H1 (cell line): ENCODE measurements around the gene POLA2. TPM values are rescaled to one million over a fixed set of nuclear protein-coding genes. Genes with fewer than 3 reads are reported as not detected.

ENCODE experiments used
- CTCF ChIA-PET: fragments of 300-600 bp; sonication (Branson Sonifier 250); formaldehyde crosslinking; loops from one replicate; lab custom pipeline; 2021; ENCODE audit not compliant: partially characterized antibody; lab: Charles Lee
- POLR2A ChIA-PET: fragments of 300-600 bp; sonication (Branson Sonifier 250); formaldehyde crosslinking; loops from one replicate; lab custom pipeline; 2021; ENCODE audit warnings: inconsistent platforms; ENCODE audit not compliant: partially characterized antibody; lab: Charles Lee
- DNase-seq, 2 experiments: peaks; one replicate each; pipeline versions ENCODE4 v3.0.0 to v3.0.0-alpha.2; 2010 to 2022; ENCODE audit warnings: low spot score in 2 of 2, low read depth in 1 of 2, mixed read lengths in 1 of 2
- FAIRE-seq: peaks from 2 replicates; lab custom pipeline; 2011; peaks lifted over from hg19 to GRCh38; lab: Jason Lieb, UNC
- H2AFZ ChIP-seq: 2 replicates; pipeline ENCODE4 v1.8.1; 2012; ENCODE audit warnings: low read length, inconsistent platforms
- H2AK5ac ChIP-seq: 2 replicates; pipeline ENCODE4 v1.6.1; 2013; ENCODE audit warnings: low read depth, low read length
- H2BK120ac ChIP-seq: replicated peaks from 2 replicates; pipeline ENCODE3; 2013; ENCODE audit warnings: low read depth, low read length, inconsistent platforms
- H2BK12ac ChIP-seq: 2 replicates; pipeline ENCODE4 v1.6.1; 2013; ENCODE audit warnings: low read depth, low read length
- H2BK15ac ChIP-seq: 2 replicates; pipeline ENCODE4 v1.6.1; 2013; ENCODE audit warnings: low read length
- H2BK20ac ChIP-seq: 2 replicates; pipeline ENCODE4 v1.6.1; 2013; ENCODE audit warnings: low read length
- H2BK5ac ChIP-seq: 2 replicates; pipeline ENCODE4 v1.6.1; 2013; ENCODE audit warnings: low read depth, low read length
- H3K14ac ChIP-seq: 2 replicates; pipeline ENCODE4 v1.6.1; 2013; ENCODE audit warnings: inconsistent platforms; ENCODE audit not compliant: insufficient read length
- H3K18ac ChIP-seq: 2 replicates; pipeline ENCODE4 v1.6.1; 2013; ENCODE audit warnings: low read length; ENCODE audit errors: extremely low read depth
- H3K23ac ChIP-seq: 2 replicates; pipeline ENCODE4 v1.6.1; 2013; ENCODE audit warnings: inconsistent platforms; ENCODE audit not compliant: insufficient read length
- H3K23me2 ChIP-seq: 2 replicates; pipeline ENCODE4 v1.6.1; 2013; ENCODE audit warnings: low read depth, low read length
- H3K27ac ChIP-seq: 2 replicates; pipeline ENCODE4 v1.6.1; 2011; ENCODE audit warnings: low read depth, low read length, inconsistent platforms
- H3K27me3 ChIP-seq, 4 experiments: replicated peaks in 1 of 4; 1 replicate in 1 of 4; 2 replicates in 3 of 4; pipeline versions ENCODE4 v1.6.1 to v1.8.1; 2011 to 2013; ENCODE audit warnings: low read length in 3 of 4, mild to moderate bottlenecking in 3 of 4, inconsistent platforms in 2 of 4, mixed read lengths in 2 of 4, moderate library complexity in 1 of 4; ENCODE audit not compliant: control insufficient read depth in 3 of 4, insufficient read depth in 3 of 4; ENCODE audit errors: extremely low read depth in 1 of 4
- H3K36me3 ChIP-seq, 4 experiments: 2 replicates each; pipeline versions ENCODE4 v1.6.1 to v1.8.1; 2011 to 2013; ENCODE audit warnings: mild to moderate bottlenecking in 4 of 4, low read length in 3 of 4, moderate library complexity in 2 of 4, control low read depth in 1 of 4, inconsistent platforms in 1 of 4; ENCODE audit not compliant: insufficient read depth in 4 of 4, control insufficient read depth in 2 of 4
- H3K4ac ChIP-seq: replicated peaks from 2 replicates; pipeline ENCODE3; 2013; ENCODE audit warnings: low read length, low read depth, mixed read lengths, inconsistent platforms; ENCODE audit not compliant: insufficient read length
- H3K4me1 ChIP-seq, 4 experiments: replicated peaks in 1 of 4; 1 replicate in 1 of 4; 2 replicates in 3 of 4; pipeline versions ENCODE4 v1.6.1 to v1.8.1; 2011 to 2013; ENCODE audit warnings: low read length in 3 of 4, inconsistent platforms in 2 of 4, mixed read lengths in 1 of 4; ENCODE audit not compliant: insufficient read depth in 4 of 4, control insufficient read depth in 3 of 4
- H3K4me2 ChIP-seq, 2 experiments: 2 replicates each; pipeline versions ENCODE4 v1.6.1 to v1.8.1; 2011 to 2013; ENCODE audit warnings: low read depth in 2 of 2, low read length in 2 of 2, control low read depth in 1 of 2, inconsistent platforms in 1 of 2, mild to moderate bottlenecking in 1 of 2; ENCODE audit not compliant: insufficient read depth in 1 of 2
- H3K4me3 ChIP-seq, 4 experiments: fragments of 200-600, 300-600 bp in 1 of 4; sonication (generic), shearing (Covaris generic), sonication (Bioruptor Twin) in 1 of 4; 2 replicates each; pipeline versions ENCODE4 v1.5.1 to v1.8.1; 2011 to 2016; ENCODE audit warnings: low read length in 4 of 4, low read depth in 3 of 4, control low read depth in 2 of 4, inconsistent platforms in 2 of 4, mild to moderate bottlenecking in 2 of 4, mixed read lengths in 1 of 4, moderate library complexity in 1 of 4; ENCODE audit not compliant: insufficient read depth in 2 of 4; ENCODE audit errors: extremely low read depth in 1 of 4
- H3K56ac ChIP-seq: replicated peaks from 2 replicates; pipeline ENCODE3; 2013; ENCODE audit warnings: low read depth, mild to moderate bottlenecking, mixed read lengths, low read length, inconsistent platforms; ENCODE audit not compliant: insufficient read length
- H3K79me1 ChIP-seq: 2 replicates; pipeline ENCODE4 v1.6.1; 2013; ENCODE audit warnings: low read depth, low read length, control low read depth
- H3K79me2 ChIP-seq, 2 experiments: 2 replicates each; pipeline versions ENCODE4 v1.6.1 to v1.8.1; 2012 to 2013; ENCODE audit warnings: low read length in 2 of 2, mild to moderate bottlenecking in 2 of 2, inconsistent platforms in 1 of 2; ENCODE audit not compliant: insufficient read depth in 2 of 2, control insufficient read depth in 1 of 2
- H3K9ac ChIP-seq, 4 experiments: replicated peaks in 1 of 4; 1 replicate in 1 of 4; 2 replicates in 3 of 4; pipeline versions ENCODE4 v1.6.1 to v1.8.1; 2011 to 2013; ENCODE audit warnings: low read depth in 3 of 4, low read length in 3 of 4, control low read depth in 2 of 4, mild to moderate bottlenecking in 2 of 4, moderate library complexity in 2 of 4, inconsistent platforms in 1 of 4; ENCODE audit errors: extremely low read depth in 1 of 4
- H3K9me3 ChIP-seq, 2 experiments: 2 replicates each; pipeline versions ENCODE4 v1.6.1 to v1.8.1; 2012 to 2013; ENCODE audit warnings: mild to moderate bottlenecking in 2 of 2, moderate library complexity in 2 of 2, control low read depth in 1 of 2, inconsistent platforms in 1 of 2, low read depth in 1 of 2, low read length in 1 of 2, mixed read lengths in 1 of 2; ENCODE audit not compliant: insufficient read depth in 2 of 2
- H4K20me1 ChIP-seq, 2 experiments: replicated peaks in 1 of 2; 2 replicates each; pipeline versions ENCODE3 to v1.8.1; 2011 to 2013; ENCODE audit warnings: inconsistent platforms in 2 of 2, low read length in 2 of 2, mild to moderate bottlenecking in 1 of 2; ENCODE audit not compliant: insufficient read depth in 2 of 2, control insufficient read depth in 1 of 2
- H4K5ac ChIP-seq: 2 replicates; pipeline ENCODE4 v1.6.1; 2013; ENCODE audit warnings: low read length, low read depth, mixed read lengths, inconsistent platforms; ENCODE audit not compliant: insufficient read length
- H4K8ac ChIP-seq: 2 replicates; pipeline ENCODE4 v1.8.0; 2013; ENCODE audit warnings: mild to moderate bottlenecking, moderate library complexity, low read length, inconsistent platforms; ENCODE audit not compliant: insufficient read depth; ENCODE audit errors: extremely low read depth
- H4K91ac ChIP-seq: replicated peaks from 2 replicates; pipeline ENCODE3; 2013; ENCODE audit warnings: low read length, mixed read lengths, inconsistent platforms; ENCODE audit not compliant: insufficient read length
- BCL11A ChIP-seq, 2 experiments: IDR thresholded peaks; one replicate each; pipeline ENCODE4 v1.6.1; 2011; ENCODE audit warnings: low read depth in 2 of 2, low read length in 2 of 2, mild to moderate bottlenecking in 2 of 2
- GABPA ChIP-seq: IDR thresholded peaks from 2 replicates; pipeline ENCODE4 v1.6.1; 2011; ENCODE audit warnings: mild to moderate bottlenecking, low read length, moderate library complexity, borderline replicate concordance; ENCODE audit not compliant: insufficient read depth
- GTF2F1 ChIP-seq: IDR thresholded peaks from 2 replicates; pipeline ENCODE4 v1.6.1; 2012; ENCODE audit warnings: low read depth, low read length, improper control_type of control experiment, borderline replicate concordance
- SIN3A ChIP-seq, 2 experiments: IDR thresholded peaks in 1 of 2; conservative IDR thresholded peaks in 1 of 2; 2 replicates each; pipeline ENCODE4 v1.6.1; 2011 to 2012; ENCODE audit warnings: low read length in 2 of 2, improper control_type of control experiment in 1 of 2, low read depth in 1 of 2, mild to moderate bottlenecking in 1 of 2
- SIRT6 ChIP-seq: IDR thresholded peaks from one replicate; pipeline ENCODE4 v1.7.1; 2012; ENCODE audit warnings: low read length, inconsistent platforms
- SP4 ChIP-seq: IDR thresholded peaks from 2 replicates; pipeline ENCODE4 v1.6.1; 2012; ENCODE audit warnings: low read length, inconsistent platforms
- TAF1 ChIP-seq: IDR thresholded peaks from 2 replicates; pipeline ENCODE4 v1.6.1; 2011; ENCODE audit warnings: mild to moderate bottlenecking, low read depth, low read length
- ZNF274 ChIP-seq: IDR thresholded peaks from 2 replicates; pipeline ENCODE4 v1.7.0; 2012; ENCODE audit warnings: low read length, borderline replicate concordance; ENCODE audit errors: extremely low read depth
- WGBS, 2 experiments: shearing (Covaris generic) in 1 of 2; methylation state at CpG; one replicate each; pipeline versions ENCODE4 v1.1.6 to v1.1.7; 2013 to 2015; ENCODE audit warnings: low lambda C conversion rate in 2 of 2, mixed read lengths in 2 of 2, inconsistent platforms in 1 of 2, low coverage in 1 of 2, missing lambda C conversion rate in 1 of 2; ENCODE audit not compliant: insufficient replicate concordance in 2 of 2, insufficient coverage in 1 of 2, insufficient read length in 1 of 2; ENCODE audit errors: extremely low coverage in 1 of 2, missing lambda C conversion rate in 1 of 2; 5-methylcytosine and 5-hydroxymethylcytosine counted together
- polyA plus RNA-seq, 7 experiments: library from polyadenylated mRNA; depleted of rRNA in 3 of 7; stranded (reverse) in 5 of 7; unstranded in 2 of 7; fragments of >200 nt in 5 of 7; fragments of 200-250 nt in 2 of 7; gene quantifications; 1 replicate in 5 of 7; 2 replicates in 1 of 7; 4 replicates in 1 of 7; pipeline versions ENCODE4 v1.2.1 to v1.2.3, GENCODE V29; 2011 to 2013; ENCODE audit warnings: missing spikeins in 2 of 7, mixed read lengths in 2 of 7
- total RNA-seq: library from RNA; stranded (reverse); fragmentation: NEBNext Ultra II Directional; extraction: Animal tissue kit (Norgen Biotek cat#: 25700); gene quantifications from 2 replicates; pipeline ENCODE4 v1.2.1, GENCODE V29; 2021

POLA2 gene
- total and polyA plus RNA-seq, 2 of the 8 experiments (the other 6 are each of a cell fraction or from before 2014, with no cell fraction given) = 31.2 to 55.9 TPM

DNA sequence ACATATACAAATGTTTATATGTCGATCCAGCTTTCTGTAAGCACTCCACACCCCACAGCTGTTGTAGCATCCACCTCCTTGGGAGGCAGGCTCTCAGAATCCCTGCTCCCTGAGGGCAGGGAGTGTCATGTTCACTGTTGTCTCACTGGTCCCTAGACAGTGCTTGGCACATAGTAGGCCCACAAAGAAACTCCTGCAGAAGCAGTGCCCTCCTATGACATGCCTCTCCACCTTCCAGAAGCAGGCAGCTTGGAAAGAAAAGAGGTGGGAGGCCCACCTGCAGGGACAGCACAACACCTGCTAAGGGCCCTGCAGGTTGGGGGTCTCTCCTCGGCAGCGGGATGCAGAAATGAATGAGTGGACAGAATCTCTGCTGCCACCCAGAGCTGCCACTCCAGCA is 41.8 kb downstream of the POLA2 start:
- Histone ChIP-seq H4K91ac (no peak overlapping the region), H4K5ac (no peak overlapping the region), H2AK5ac (no peak overlapping the region), H3K9me3 (no peaks in the 10 kb centered on the region), H2BK120ac (no peak overlapping the region), H4K8ac (no peak overlapping the region), H3K79me1 (no peaks in the 10 kb centered on the region), H3K36me3 (peaks cover 0 to 5% (median 2%) of the 10 kb centered on the region in 4 experiments; a peak in 3 of 8 replicates)
- FAIRE-seq = no peak
- TF ChIP-seq ZNF274 = no peak
- TF ChIP-seq GTF2F1 = no peak
- TF ChIP-seq SIN3A (conservative IDR thresholded peaks at IDR 0.05 in 1 of 2, IDR thresholded peaks at IDR 0.05 in 1 of 2; ENCODE audit: low read depth in 1 of 2, low read length in 2 of 2) = no peak
- no peak for TF ChIP-seq SIRT6
- no peak for TF ChIP-seq BCL11A (IDR thresholded peaks at IDR 0.05; ENCODE audit: low read depth in 2 of 2, low read length in 2 of 2)
- TF ChIP-seq SP4 = no peak
- TF ChIP-seq TAF1 = no peak
- TF ChIP-seq GABPA = no peak
- TF ChIP-seq, all 59 proteins: peak for 0
- Histone ChIP-seq H2BK12ac (no peak overlapping the region), H3K23ac (no peak overlapping the region), H3K14ac (no peak overlapping the region), H3K18ac (no peak overlapping the region; the same call in 1 of the 2 replicates), H3K4me3 (no peak overlapping the region), H3K79me2 (no peaks in the 10 kb centered on the region), H3K23me2 (peaks cover 3% of the 10 kb centered on the region; the same call in 1 of the 2 replicates), H3K27me3 (peaks cover 0 to 2% (median 0%) of the 10 kb centered on the region in 4 experiments; a peak in 3 of 7 replicates), H3K9ac (no peak overlapping the region), H3K27ac (no peak overlapping the region), H2BK15ac (no peak overlapping the region), H4K20me1 (peaks cover 0 to 6% of the 10 kb centered on the region in 2 experiments), H2BK5ac (no peak overlapping the region), H3K4ac (no peak overlapping the region), H3K4me2 (no peak overlapping the region), H3K56ac (no peak overlapping the region), H3K4me1 (peaks cover 0 to 12% (median 9%) of the 10 kb centered on the region in 4 experiments; a peak in 6 of 7 replicates), H2BK20ac (no peak overlapping the region), H2AFZ (no peak overlapping the region)
- ChIA-PET POLR2A (interaction anchor here (0.6 to 10.4 kb wide), 4 partner anchors 11 to 336 kb away, joined by 3 to 99 read pairs (median 4); partner anchors contain the start of gene CDC42EP2), CTCF (interaction anchor here (0.6 to 52.8 kb wide), 3 partner anchors 11 to 75 kb away, joined by 3 to 1179 read pairs (median 1179); partner anchors contain the start of genes CDC42EP2 and DPF2)
- DNase-seq = no peak
- 79% methylated on average over 3 of the region's 3 CpGs; no CpG with 5 or more reads in 1 of the 2 experiments for WGBS, 2 experiments
